Upper lobe of right lung (tissue), 1 donor: Measurements from ENCODE around the gene NCK2. TPM values are rescaled to one million over a fixed set of nuclear protein-coding genes. Genes with fewer than 3 reads are reported as not detected.

ENCODE experiments used
- ATAC-seq: fragments of 200-7000 bp; cut with Tn5 transposase; one replicate; pipeline ENCODE4 v1.9.1; 2020; ENCODE audit warnings: mild to moderate bottlenecking, moderate library complexity
- DNase-seq: peaks from one replicate; pipeline ENCODE4 v3.0.0-alpha.2; 2020
- H3K27ac ChIP-seq: fragments of 200-600 bp; one replicate; pipeline ENCODE4 v1.8.0; 2022
- H3K27me3 ChIP-seq: fragments of 200-600 bp; one replicate; pipeline ENCODE4 v1.8.0; 2022; ENCODE audit warnings: mild to moderate bottlenecking
- H3K36me3 ChIP-seq: fragments of 200-600 bp; one replicate; pipeline ENCODE4 v1.8.0; 2022
- H3K4me1 ChIP-seq: fragments of 200-600 bp; one replicate; pipeline ENCODE4 v1.8.0; 2022
- H3K4me3 ChIP-seq: fragments of 200-600 bp; one replicate; pipeline ENCODE4 v1.8.0; 2022; ENCODE audit warnings: mild to moderate bottlenecking
- H3K9me3 ChIP-seq: fragments of 200-600 bp; one replicate; pipeline ENCODE4 v1.8.0; 2022
- CTCF ChIP-seq: fragments of 200-600 bp; IDR thresholded peaks from one replicate; pipeline ENCODE4 v1.8.0; 2022; ENCODE audit warnings: antibody characterized with exemption
- intact Hi-C: fragments of 100-400 bp; cut with DNase I; formaldehyde crosslinking; loops from one replicate; pipeline ENCODE4 v1.11.0; 2022
- total RNA-seq: library from RNA; stranded (reverse); fragmentation: NEBNext Ultra II Directional; extraction: Animal tissue kit (Norgen Biotek cat#: 25700); gene quantifications from one replicate; pipeline ENCODE4 v1.2.1, GENCODE V29; 2021
- donor health status: DM: no; HTN: yes; CAD: no; lungs with severe emphysema.

NCK2 gene
- total RNA-seq, 1 donor from 2014 or later = 49.7 TPM

GRCh38 chr2:105925390-105925789 lies 180.7 kb downstream of the NCK2 start:
- intact Hi-C loops = no loop called here
- DNase-seq (no peak), ATAC-seq (no peak)
- TF ChIP-seq CTCF = no peak
- H3K36me3 ChIP-seq = no peaks in the 10 kb centered on the region
- no peak overlapping the region for H3K27ac ChIP-seq
- H3K27me3 ChIP-seq = no peaks in the 10 kb centered on the region
- H3K4me3 ChIP-seq = no peak overlapping the region
- H3K9me3 ChIP-seq = no peaks in the 10 kb centered on the region
- H3K4me1 ChIP-seq = no peaks in the 10 kb centered on the region

GRCh38 chr2:105926960-105927678 lies 182.4 kb downstream of the NCK2 start:
- TF ChIP-seq CTCF = no peak
- no peak overlapping the region for H3K27ac ChIP-seq
- no peak for ATAC-seq

GRCh38 chr2:105928086-105928485 lies 183.4 kb downstream of the NCK2 start:
- Histone ChIP-seq H3K27ac (no peak overlapping the region), H3K36me3 (no peaks in the 10 kb centered on the region), H3K4me1 (no peaks in the 10 kb centered on the region), H3K4me3 (no peak overlapping the region), H3K27me3 (no peaks in the 10 kb centered on the region), H3K9me3 (no peaks in the 10 kb centered on the region)
- no peak for TF ChIP-seq CTCF
- no peak for ATAC-seq
- no peak for DNase-seq
- intact Hi-C loops = no loop called here

More at GRCh38 chr2:105926960-105927678, 182.4 kb downstream of the NCK2 start:
- Histone ChIP-seq H3K27me3 (no peaks in the 10 kb centered on the region), H3K4me3 (no peak overlapping the region), H3K4me1 (no peaks in the 10 kb centered on the region), H3K36me3 (no peaks in the 10 kb centered on the region), H3K9me3 (no peaks in the 10 kb centered on the region)
- intact Hi-C loops = no loop called here
- no peak for DNase-seq

- no peaks in the 10 kb centered on the region for H3K27me3 ChIP-seq
- no peak for TF ChIP-seq CTCF
- no peaks in the 10 kb centered on the region for H3K9me3 ChIP-seq
- H3K36me3 ChIP-seq = no peaks in the 10 kb centered on the region
- H3K27ac ChIP-seq = no peak overlapping the region
- DNase-seq (no peak), ATAC-seq (no peak)
- intact Hi-C loops = no loop called here
- H3K4me1 ChIP-seq = no peaks in the 10 kb centered on the region
- no peak overlapping the region for H3K4me3 ChIP-seq
Measured at GRCh38 chr2:105928563-105928962, 183.9 kb downstream of the NCK2 start.

- no peak for DNase-seq
- no peaks in the 10 kb centered on the region for H3K27me3 ChIP-seq
- H3K36me3 ChIP-seq = no peaks in the 10 kb centered on the region
- no peaks in the 10 kb centered on the region for H3K9me3 ChIP-seq
- TF ChIP-seq CTCF = no peak
- no peaks in the 10 kb centered on the region for H3K4me1 ChIP-seq
- H3K4me3 ChIP-seq = no peak overlapping the region
- intact Hi-C loops = no loop called here
- no peak for ATAC-seq
- no peak overlapping the region for H3K27ac ChIP-seq
Measured at GRCh38 chr2:105929516-105929915, 184.8 kb downstream of the NCK2 start.

DNA sequence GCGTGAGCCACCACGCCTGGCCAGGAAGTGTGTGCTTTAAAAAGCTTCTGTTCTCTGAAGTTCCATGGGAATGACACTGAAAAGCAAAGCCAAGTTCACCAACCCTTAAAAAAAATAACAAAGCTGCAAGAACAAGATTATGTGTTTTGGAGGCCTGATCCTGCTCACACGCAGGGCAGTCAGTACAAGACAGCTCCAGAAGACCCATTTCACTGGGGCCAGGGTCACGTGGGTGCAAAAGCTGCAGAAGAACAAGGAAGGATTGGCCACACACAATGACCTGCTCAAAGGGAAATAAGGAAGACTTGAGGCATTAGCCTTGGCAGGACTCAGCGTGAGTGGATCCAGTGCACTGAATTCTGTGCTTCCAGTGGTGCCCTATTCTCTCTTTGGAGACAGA lies 187.9 kb downstream of the NCK2 start:
- no peaks in the 10 kb centered on the region for H3K27me3 ChIP-seq
- H3K4me3 ChIP-seq = no peak overlapping the region
- no peak for TF ChIP-seq CTCF
- no peaks in the 10 kb centered on the region for H3K9me3 ChIP-seq
- no peak overlapping the region for H3K27ac ChIP-seq
- no peaks in the 10 kb centered on the region for H3K36me3 ChIP-seq
- intact Hi-C loops = no loop called here
- DNase-seq (no peak), ATAC-seq (no peak)
- H3K4me1 ChIP-seq = no peaks in the 10 kb centered on the region
